H1 (cell line): Measurements from ENCODE around the gene LRCH1. TPM values are rescaled to one million over a fixed set of nuclear protein-coding genes. Genes with fewer than 3 reads are reported as not detected.

ENCODE experiments used
- CHD7 ChIP-seq: fragments of 300-600 bp; sonication (generic); IDR thresholded peaks from 2 replicates; pipeline ENCODE4 v1.7.1; 2012; ENCODE audit warnings: low read length, moderate library complexity, mild to moderate bottlenecking, inconsistent platforms; ENCODE audit not compliant: insufficient replicate concordance
- RAD21 ChIP-seq, 2 experiments: IDR thresholded peaks in 1 of 2; conservative IDR thresholded peaks in 1 of 2; 2 replicates each; pipeline ENCODE4 v1.6.1; 2011; ENCODE audit warnings: low read depth in 2 of 2, low read length in 2 of 2, improper control_type of control experiment in 1 of 2, inconsistent platforms in 1 of 2, mild to moderate bottlenecking in 1 of 2, moderate library complexity in 1 of 2
- polyA plus RNA-seq, 7 experiments: library from polyadenylated mRNA; depleted of rRNA in 3 of 7; stranded (reverse) in 5 of 7; unstranded in 2 of 7; fragments of >200 nt in 5 of 7; fragments of 200-250 nt in 2 of 7; gene quantifications; 1 replicate in 5 of 7; 2 replicates in 1 of 7; 4 replicates in 1 of 7; pipeline versions ENCODE4 v1.2.1 to v1.2.3, GENCODE V29; 2011 to 2013; ENCODE audit warnings: missing spikeins in 2 of 7, mixed read lengths in 2 of 7
- total RNA-seq: library from RNA; stranded (reverse); fragmentation: NEBNext Ultra II Directional; extraction: Animal tissue kit (Norgen Biotek cat#: 25700); gene quantifications from 2 replicates; pipeline ENCODE4 v1.2.1, GENCODE V29; 2021

Gene LRCH1
- total and polyA plus RNA-seq, 2 of the 8 experiments (the other 6 are each of a cell fraction or from before 2014, with no cell fraction given) = 3.0 to 10.1 TPM

GRCh38 chr13:46522748-46523030 is 30.3 kb upstream of the LRCH1 start (continued):
- TF ChIP-seq CHD7 (no peak), RAD21 (IDR thresholded peaks at IDR 0.05 in 1 of 2, conservative IDR thresholded peaks at IDR 0.05 in 1 of 2; ENCODE audit: low read depth in 2 of 2, low read length in 2 of 2) (no peak)
